Measurements from ENCODE around the gene ROBO1.

- TF ChIP-seq CTCF (IDR thresholded peaks at IDR 0.05) (no peak), POLR2A (IDR thresholded peaks at IDR 0.05) (no peak)
Observed at GRCh38 chr3:78764634-78765033, 1003.2 kb downstream of the ROBO1 start.

Data from right lobe of liver (tissue), 4 donors.